Lung (tissue), 12 donors: ENCODE measurements around the gene STPG1. TPM values are rescaled to one million over a fixed set of nuclear protein-coding genes. Genes with fewer than 3 reads are reported as not detected.
A peak's percentile ranks its signal among the peaks of the same experiment; 100 is the strongest.

Source experiments
- ATAC-seq: fragments of 200-7000 bp; cut with Tn5 transposase; one replicate; pipeline ENCODE4 v1.9.1; 2020; ENCODE audit warnings: moderate number of reproducible peaks; ENCODE audit not compliant: insufficient read depth, low FRiP score
- DNase-seq, 3 donors: peaks; one replicate each; pipeline ENCODE4 v3.0.0-alpha.2; 2013 to 2017
- H3K27ac ChIP-seq, 2 donors: one replicate each; pipeline ENCODE4 v1.5.1; 2013; ENCODE audit warnings: mild to moderate bottlenecking in 2 of 2, moderate library complexity in 2 of 2, control low read depth in 1 of 2, inconsistent platforms in 1 of 2, low read depth in 1 of 2, low read length in 1 of 2
- H3K27me3 ChIP-seq, 3 donors: one replicate each; pipeline ENCODE4 v1.5.1; 2013; ENCODE audit warnings: low read length in 2 of 3; ENCODE audit not compliant: control insufficient read depth in 3 of 3, insufficient read depth in 3 of 3
- H3K36me3 ChIP-seq, 4 donors: one replicate each; pipeline ENCODE4 v1.5.1; 2013; ENCODE audit warnings: low read length in 4 of 4, mild to moderate bottlenecking in 1 of 4, moderate library complexity in 1 of 4; ENCODE audit not compliant: control insufficient read depth in 4 of 4, insufficient read depth in 4 of 4
- H3K4me1 ChIP-seq, 5 donors: one replicate each; pipeline ENCODE4 v1.5.1; 2013; ENCODE audit warnings: low read length in 5 of 5, mild to moderate bottlenecking in 2 of 5, moderate library complexity in 1 of 5; ENCODE audit not compliant: control insufficient read depth in 5 of 5, insufficient read depth in 5 of 5
- H3K4me3 ChIP-seq: one replicate; pipeline ENCODE4 v1.5.1; 2013; ENCODE audit warnings: mild to moderate bottlenecking, control low read depth, moderate library complexity
- H3K9ac ChIP-seq, 2 donors: one replicate each; pipeline ENCODE4 v1.5.1; 2013; ENCODE audit warnings: low read length in 2 of 2, control low read depth in 1 of 2; ENCODE audit not compliant: insufficient read depth in 1 of 2
- H3K9me3 ChIP-seq, 4 donors: one replicate each; pipeline ENCODE4 v1.5.1; 2013; ENCODE audit warnings: low read length in 3 of 4, mild to moderate bottlenecking in 1 of 4, moderate library complexity in 1 of 4; ENCODE audit not compliant: control insufficient read depth in 4 of 4, insufficient read depth in 3 of 4
- WGBS, 2 donors: extraction: QIAGEN DNeasy Blood & Tissue Kit; methylation state at CpG; one replicate each; pipeline ENCODE4 v1.1.7; 2013; 5-methylcytosine and 5-hydroxymethylcytosine counted together
- polyA plus RNA-seq, 2 donors: library from polyadenylated mRNA; stranded (reverse); fragments of 200-250 nt; gene quantifications; one replicate each; pipeline ENCODE4 v1.2.1, GENCODE V29; 2013
- total RNA-seq, 2 donors: library from RNA; depleted of rRNA in 1 of 2; stranded (reverse); fragments of >200 nt in 1 of 2; gene quantifications; one replicate each; pipeline ENCODE4 v1.2.1, GENCODE V29; 2014 to 2021
- TF ChIP-seq, protein P1 (sequence below): IDR thresholded peaks from 2 replicates; pipeline ENCODE4 v1.5.1; 2012; ENCODE audit warnings: mild to moderate bottlenecking; ENCODE audit errors: control extremely low read depth, extremely low read depth
- donor health status: control.
- donor health status: control.
- donor health status: Bipolar disorder and iron deficiency.
- donor health status: healthy.
- donor health status: DM: yes; HTN: yes; CAD: no.

The STPG1 gene
- total and polyA plus RNA-seq, 4 donors = 6.7 to 13.5 (median 9.8) TPM

DNA sequence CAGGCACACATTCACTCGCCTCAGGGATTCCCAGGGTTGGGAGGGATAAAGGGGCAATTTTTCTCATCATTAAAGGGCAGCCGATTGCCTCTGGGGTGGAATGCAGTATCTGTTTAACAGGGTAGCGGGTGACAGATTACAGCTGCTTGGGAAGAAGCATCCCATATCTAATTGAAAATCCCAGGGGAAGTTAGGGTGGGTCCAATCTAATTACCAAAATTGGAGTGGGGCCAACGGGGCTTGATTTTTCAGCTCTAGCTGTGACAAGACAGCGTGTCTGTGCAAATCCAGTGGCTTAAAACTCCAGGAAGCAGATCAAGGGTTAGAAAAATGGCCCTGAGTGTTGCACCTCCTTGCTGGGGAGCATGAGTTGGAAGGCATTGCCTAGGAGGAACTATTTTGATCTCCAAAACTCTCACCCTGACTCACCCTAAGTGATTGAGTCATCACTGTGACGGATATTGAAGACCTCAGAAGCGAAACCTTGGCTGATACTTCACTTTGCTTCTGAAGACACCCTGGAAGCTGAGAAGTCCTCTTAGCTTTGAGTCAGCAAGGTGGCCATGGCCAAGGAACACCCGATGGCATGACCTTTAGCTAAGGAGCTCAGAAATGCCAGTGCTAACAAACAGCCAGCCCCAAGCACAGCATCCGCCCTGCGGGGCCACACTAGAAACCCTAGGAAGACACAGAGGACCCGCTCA lies 48.5 kb downstream of the STPG1 start:
- Histone ChIP-seq H3K9me3 (no peaks in the 10 kb centered on the region), H3K27ac (no peak overlapping the region), H3K4me3 (no peak overlapping the region), H3K9ac (no peak overlapping the region), H3K36me3 (no peaks in the 10 kb centered on the region), H3K4me1 (peaks cover 0 to 11% (median 0%) of the 10 kb centered on the region in 5 donors), H3K27me3 (no peaks in the 10 kb centered on the region)
- DNase-seq (peak; percentile 36 to 56 (median 49)), ATAC-seq (peak; percentile 53)
- TF ChIP-seq, protein P1, sequence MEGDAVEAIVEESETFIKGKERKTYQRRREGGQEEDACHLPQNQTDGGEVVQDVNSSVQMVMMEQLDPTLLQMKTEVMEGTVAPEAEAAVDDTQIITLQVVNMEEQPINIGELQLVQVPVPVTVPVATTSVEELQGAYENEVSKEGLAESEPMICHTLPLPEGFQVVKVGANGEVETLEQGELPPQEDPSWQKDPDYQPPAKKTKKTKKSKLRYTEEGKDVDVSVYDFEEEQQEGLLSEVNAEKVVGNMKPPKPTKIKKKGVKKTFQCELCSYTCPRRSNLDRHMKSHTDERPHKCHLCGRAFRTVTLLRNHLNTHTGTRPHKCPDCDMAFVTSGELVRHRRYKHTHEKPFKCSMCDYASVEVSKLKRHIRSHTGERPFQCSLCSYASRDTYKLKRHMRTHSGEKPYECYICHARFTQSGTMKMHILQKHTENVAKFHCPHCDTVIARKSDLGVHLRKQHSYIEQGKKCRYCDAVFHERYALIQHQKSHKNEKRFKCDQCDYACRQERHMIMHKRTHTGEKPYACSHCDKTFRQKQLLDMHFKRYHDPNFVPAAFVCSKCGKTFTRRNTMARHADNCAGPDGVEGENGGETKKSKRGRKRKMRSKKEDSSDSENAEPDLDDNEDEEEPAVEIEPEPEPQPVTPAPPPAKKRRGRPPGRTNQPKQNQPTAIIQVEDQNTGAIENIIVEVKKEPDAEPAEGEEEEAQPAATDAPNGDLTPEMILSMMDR = no peak
- WGBS, 2 donors = 76 to 79% methylated on average over 11 of the region's 11 CpGs

DNA sequence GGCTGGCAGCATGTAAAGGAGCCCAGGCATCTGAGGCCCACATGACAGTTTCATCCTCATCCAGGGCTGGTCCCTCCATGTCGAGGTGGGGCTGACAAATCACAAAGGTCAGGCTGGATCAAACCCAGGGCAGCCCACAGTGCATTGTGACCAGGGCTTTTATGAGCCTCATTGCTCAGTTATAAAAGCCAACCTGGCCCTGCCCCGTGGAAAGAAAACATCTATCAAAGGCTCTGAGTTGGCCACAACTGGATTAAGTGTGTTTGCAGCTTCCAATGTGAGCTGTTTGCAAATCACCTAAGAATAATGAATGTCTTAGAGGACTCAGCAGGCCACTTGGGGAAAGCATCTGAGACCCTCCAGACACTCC lies 49.0 kb downstream of the STPG1 start:
- Histone ChIP-seq H3K4me3 (no peak overlapping the region), H3K4me1 (peaks cover 0 to 11% (median 0%) of the 10 kb centered on the region in 5 donors), H3K9me3 (no peaks in the 10 kb centered on the region), H3K9ac (no peak overlapping the region), H3K27me3 (no peaks in the 10 kb centered on the region), H3K36me3 (peaks cover 0 to 1% (median 0%) of the 10 kb centered on the region in 4 donors), H3K27ac (no peak overlapping the region)
- ATAC-seq (no peak), DNase-seq (peak in 1 of 3 donors; percentile 25)
- TF ChIP-seq, protein P1 = no peak
- WGBS, 2 donors = 60 to 67% methylated on average over 2 of the region's 2 CpGs

DNA sequence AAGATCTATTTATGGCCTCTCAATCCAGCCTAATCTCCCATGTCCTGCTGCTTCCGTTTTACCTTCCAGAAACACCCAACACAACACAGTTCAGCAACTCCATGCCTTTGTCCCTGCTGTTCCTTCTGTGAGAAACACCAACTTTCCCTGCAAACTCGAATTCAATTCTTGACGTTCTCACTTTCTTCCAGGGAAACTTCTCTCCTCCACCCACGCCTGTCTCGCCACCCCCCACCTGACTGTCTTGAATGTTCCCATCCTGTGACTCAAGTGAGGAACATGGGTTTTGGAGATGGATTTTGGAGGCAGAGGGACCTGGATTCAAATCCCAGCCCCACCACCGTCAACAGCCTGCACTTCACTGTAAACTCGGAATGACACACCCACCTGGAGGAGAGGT lies 49.6 kb downstream of the STPG1 start:
- Histone ChIP-seq H3K4me1 (peaks cover 0 to 11% (median 0%) of the 10 kb centered on the region in 5 donors), H3K9ac (no peak overlapping the region), H3K9me3 (no peaks in the 10 kb centered on the region), H3K36me3 (peaks cover 0 to 6% (median 0%) of the 10 kb centered on the region in 4 donors), H3K27ac (no peak overlapping the region), H3K27me3 (no peaks in the 10 kb centered on the region), H3K4me3 (no peak overlapping the region)
- 91 to 93% methylated on average over 7 of the region's 7 CpGs for WGBS, 2 donors
- TF ChIP-seq, protein P1 = no peak
- ATAC-seq (no peak), DNase-seq (no peak)
